Testis (tissue), 2 donors: ENCODE data around the gene EXOSC7.

Experiments
- POLR2A ChIP-seq: fragments of 450-650 bp; IDR thresholded peaks from one replicate; pipeline ENCODE4 v1.6.1; 2017; ENCODE audit warnings: antibody characterized with exemption, mild to moderate bottlenecking, moderate library complexity
- TF ChIP-seq, protein P1 (sequence below), 3 experiments: fragments of 450-650 bp in 2 of 3; fragments of 200-600 bp in 1 of 3; sonication (generic) in 1 of 3; IDR thresholded peaks; one replicate each; pipeline ENCODE4 v1.5.1; 2016 to 2019; ENCODE audit warnings: antibody characterized with exemption in 3 of 3, mild to moderate bottlenecking in 2 of 3, moderate library complexity in 1 of 3

DNA sequence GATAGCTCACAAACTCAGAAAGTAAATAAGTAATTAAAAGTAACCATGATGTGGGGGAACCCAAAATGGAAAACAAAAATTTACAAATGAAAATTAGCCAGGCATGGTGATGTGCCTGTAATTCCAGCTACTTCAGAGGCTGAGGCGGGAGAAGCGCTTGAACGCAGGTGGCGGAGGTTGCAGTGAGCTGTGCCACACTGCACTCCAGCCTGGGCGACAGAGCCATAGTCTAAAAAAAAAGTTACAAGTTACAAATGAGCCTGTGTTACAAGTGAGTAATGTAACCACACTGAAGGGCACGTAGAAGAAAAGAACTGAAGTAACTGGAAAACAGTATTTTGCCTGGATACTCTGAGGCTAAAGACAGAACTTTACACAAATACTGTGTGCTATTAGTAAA, 11.3 kb downstream of the EXOSC7 start:
- TF ChIP-seq, protein P1, sequence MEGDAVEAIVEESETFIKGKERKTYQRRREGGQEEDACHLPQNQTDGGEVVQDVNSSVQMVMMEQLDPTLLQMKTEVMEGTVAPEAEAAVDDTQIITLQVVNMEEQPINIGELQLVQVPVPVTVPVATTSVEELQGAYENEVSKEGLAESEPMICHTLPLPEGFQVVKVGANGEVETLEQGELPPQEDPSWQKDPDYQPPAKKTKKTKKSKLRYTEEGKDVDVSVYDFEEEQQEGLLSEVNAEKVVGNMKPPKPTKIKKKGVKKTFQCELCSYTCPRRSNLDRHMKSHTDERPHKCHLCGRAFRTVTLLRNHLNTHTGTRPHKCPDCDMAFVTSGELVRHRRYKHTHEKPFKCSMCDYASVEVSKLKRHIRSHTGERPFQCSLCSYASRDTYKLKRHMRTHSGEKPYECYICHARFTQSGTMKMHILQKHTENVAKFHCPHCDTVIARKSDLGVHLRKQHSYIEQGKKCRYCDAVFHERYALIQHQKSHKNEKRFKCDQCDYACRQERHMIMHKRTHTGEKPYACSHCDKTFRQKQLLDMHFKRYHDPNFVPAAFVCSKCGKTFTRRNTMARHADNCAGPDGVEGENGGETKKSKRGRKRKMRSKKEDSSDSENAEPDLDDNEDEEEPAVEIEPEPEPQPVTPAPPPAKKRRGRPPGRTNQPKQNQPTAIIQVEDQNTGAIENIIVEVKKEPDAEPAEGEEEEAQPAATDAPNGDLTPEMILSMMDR (IDR thresholded peaks at IDR 0.05), result no peak
- TF ChIP-seq POLR2A, result no peak
